ENCODE data around the gene ASB13.

The ASB13 gene

DNA sequence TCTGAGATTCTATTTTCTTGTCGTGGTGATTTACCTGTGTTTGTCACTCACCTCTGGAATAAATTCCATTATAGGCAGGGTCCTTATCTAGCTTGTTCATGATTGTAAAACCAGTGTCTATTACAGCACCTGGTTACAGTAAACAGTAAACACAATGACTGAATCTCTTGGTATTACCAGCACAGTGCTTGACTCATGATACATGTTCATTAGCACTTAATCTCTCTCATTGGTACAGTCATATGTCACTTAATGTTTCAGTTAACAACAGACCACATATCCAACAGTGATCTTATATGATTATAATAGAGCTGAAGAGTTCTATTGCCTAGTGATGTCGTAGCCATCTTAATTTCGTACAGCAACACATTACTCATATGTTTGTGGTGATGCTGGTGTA, 16.7 kb upstream of the ASB13 start:
- H3K4me3 Mint-ChIP-seq, result no peak overlapping the region
- no peak for DNase-seq
- peaks cover 12% of the 10 kb centered on the region for H3K27me3 Mint-ChIP-seq
- no peak overlapping the region for H3K27ac Mint-ChIP-seq
- peaks cover 41% of the 10 kb centered on the region for H3K4me1 Mint-ChIP-seq
- ATAC-seq, result no peak
- H3K9me3 Mint-ChIP-seq, result peaks cover 0 to 9% of the 10 kb centered on the region in 2 donors

GRCh38 chr10:5681930-5682329, 15.5 kb upstream of the ASB13 start:
- DNase-seq (no peak), ATAC-seq (no peak)
- H3K4me1 Mint-ChIP-seq, result peaks cover 31% of the 10 kb centered on the region
- no peak overlapping the region for H3K4me3 Mint-ChIP-seq
- peaks cover 22% of the 10 kb centered on the region for H3K27me3 Mint-ChIP-seq
- H3K27ac Mint-ChIP-seq, result no peak overlapping the region
- H3K9me3 Mint-ChIP-seq, result peaks cover 0 to 9% of the 10 kb centered on the region in 2 donors

GRCh38 chr10:5679606-5680005, 13.2 kb upstream of the ASB13 start:
- Mint-ChIP-seq H3K9me3 (peaks cover under 1 to 9% of the 10 kb centered on the region in 2 donors), H3K4me1 (peaks cover 18% of the 10 kb centered on the region), H3K27ac (no peak overlapping the region), H3K27me3 (peaks cover 28% of the 10 kb centered on the region), H3K4me3 (no peak overlapping the region)
- DNase-seq, result no peak
- no peak for ATAC-seq

DNA sequence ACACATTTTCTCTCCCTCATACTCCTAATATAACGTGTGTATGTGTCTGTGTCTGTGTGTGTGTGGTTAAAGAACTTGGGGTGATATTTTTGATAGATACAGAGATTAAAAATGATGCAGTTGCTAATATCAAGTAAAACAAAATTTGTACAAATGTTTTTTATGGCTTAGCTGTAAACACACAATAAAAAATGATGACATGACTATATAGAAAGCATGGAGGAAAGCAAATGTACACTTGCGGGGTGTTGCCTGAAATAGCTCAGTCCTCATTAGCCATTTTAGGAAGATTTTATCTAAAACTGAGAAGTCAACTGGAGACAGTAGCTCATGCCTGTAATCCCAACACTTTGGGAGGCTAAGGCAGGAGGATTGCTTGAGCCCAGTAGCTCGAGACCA, 12.6 kb upstream of the ASB13 start:
- no peak for ATAC-seq
- Mint-ChIP-seq H3K27ac (no peak overlapping the region), H3K4me1 (peaks cover 13% of the 10 kb centered on the region), H3K9me3 (peaks cover 6 to 9% of the 10 kb centered on the region in 2 donors), H3K4me3 (no peak overlapping the region), H3K27me3 (peaks cover 28% of the 10 kb centered on the region)
- DNase-seq, result no peak

GRCh38 chr10:5678397-5679036, 12.1 kb upstream of the ASB13 start:
- Mint-ChIP-seq H3K9me3 (peaks cover 6 to 9% of the 10 kb centered on the region in 2 donors), H3K4me3 (no peak overlapping the region), H3K4me1 (peaks cover 11% of the 10 kb centered on the region), H3K27ac (peak overlapping the region in 1 of 2 donors; percentile 69), H3K27me3 (peaks cover 28% of the 10 kb centered on the region)
- no peak for ATAC-seq
- DNase-seq, result no peak

DNA sequence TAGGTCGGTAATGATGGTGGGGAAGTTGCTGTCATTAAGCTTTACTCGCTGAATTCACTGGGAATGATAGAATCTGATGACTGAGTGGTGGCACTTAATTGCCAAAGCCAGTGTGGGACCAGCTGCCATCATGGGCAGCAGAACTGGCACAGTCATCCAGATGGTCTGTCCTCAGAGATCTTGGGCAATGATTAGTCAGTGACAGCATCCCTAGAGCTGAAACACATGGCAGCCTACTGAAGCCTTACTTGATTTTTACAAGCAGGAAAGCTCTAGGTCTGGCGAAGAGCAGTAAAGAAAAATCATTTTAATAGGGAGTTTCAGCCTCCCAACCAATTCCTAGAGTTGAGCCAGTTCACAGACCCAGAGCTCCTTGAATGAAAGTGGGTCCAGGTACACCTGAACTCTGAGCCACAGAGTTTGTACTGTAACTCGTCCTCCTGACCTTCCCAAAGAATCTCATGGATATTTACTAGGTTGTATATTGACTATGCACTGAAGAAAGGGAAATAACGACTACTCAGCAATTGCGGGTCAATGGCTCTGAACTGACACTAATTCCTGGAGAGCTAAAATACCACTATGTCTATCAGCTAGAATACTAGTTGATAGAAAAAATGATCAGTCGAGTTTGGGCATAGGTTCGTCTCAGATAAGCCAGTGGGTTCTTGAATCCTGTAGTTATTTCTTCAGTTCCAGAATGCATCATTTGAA, 4.4 kb upstream of the ASB13 start:
- peaks cover 13% of the 10 kb centered on the region for H3K4me1 Mint-ChIP-seq
- no peak for ATAC-seq
- H3K9me3 Mint-ChIP-seq, result peaks cover 5 to 6% of the 10 kb centered on the region in 2 donors
- no peaks in the 10 kb centered on the region for H3K27me3 Mint-ChIP-seq
- no peak overlapping the region for H3K4me3 Mint-ChIP-seq
- DNase-seq, result no peak
- H3K27ac Mint-ChIP-seq, result no peak overlapping the region

DNA sequence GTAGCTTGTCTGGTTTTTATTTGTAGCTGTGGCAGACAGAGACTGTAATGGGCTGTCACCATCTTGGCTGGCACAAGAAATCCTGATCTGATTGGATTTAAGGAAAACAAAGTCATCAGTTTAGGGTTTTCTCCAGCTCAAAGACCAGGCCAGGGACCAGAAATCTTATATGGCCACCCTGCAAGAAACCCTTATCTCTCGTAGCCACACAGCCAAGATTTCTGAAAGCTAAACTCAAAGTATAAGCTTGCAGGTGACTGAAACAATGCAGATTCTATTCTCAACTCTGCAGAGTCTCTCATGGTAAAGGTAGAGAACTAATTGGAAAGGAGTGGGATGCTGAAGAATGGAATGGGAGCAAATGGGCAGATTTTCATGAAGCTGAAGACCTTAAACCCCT, 3.2 kb upstream of the ASB13 start:
- H3K4me3 Mint-ChIP-seq, result no peak overlapping the region
- H3K27ac Mint-ChIP-seq, result no peak overlapping the region
- H3K4me1 Mint-ChIP-seq, result peaks cover 18% of the 10 kb centered on the region
- DNase-seq (no peak), ATAC-seq (no peak)
- peaks cover 5% of the 10 kb centered on the region in 2 donors for H3K9me3 Mint-ChIP-seq
- H3K27me3 Mint-ChIP-seq, result no peaks in the 10 kb centered on the region

- no peak for ATAC-seq
- no peak overlapping the region for H3K4me3 Mint-ChIP-seq
These were observed 2.0 kb upstream of the ASB13 start for GRCh38 chr10:5668429-5668828.

DNA sequence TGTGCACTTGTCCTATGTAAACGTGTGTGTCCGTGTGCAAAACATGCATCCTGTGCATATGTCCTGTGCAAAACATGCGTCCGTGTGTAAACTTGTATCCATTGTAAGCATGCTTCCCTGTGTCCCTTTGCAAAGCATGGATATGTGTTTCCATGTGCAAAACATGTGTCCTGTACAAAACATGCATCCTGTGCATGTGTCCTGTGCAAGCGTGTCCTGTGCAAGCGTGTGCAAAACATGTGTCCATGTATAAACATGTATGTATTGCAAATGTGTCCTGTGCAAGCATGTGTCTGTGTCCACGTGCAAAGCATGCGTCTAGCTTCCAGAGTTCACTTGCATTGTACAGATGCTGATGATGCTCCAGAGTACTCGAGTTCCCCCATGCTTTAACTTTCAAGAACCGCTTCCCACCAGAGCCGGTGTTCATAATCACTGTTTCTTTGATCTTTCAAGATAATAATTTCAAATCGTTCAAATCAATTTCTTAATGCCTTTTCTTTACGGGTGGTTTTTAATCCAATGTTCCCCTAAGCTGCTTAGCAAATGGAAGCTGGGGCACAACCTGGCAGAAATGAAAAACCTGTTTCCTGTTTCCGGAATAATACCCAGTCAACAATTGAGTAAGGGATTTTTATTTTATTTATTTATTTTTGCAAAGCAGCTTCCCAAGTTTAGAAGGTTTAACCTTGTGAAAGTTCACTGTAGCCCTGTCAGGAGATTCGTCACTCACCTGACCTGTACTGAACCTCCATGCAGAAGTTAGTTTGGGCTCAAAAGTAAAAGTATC, 641 bp upstream of the ASB13 start:
- no peaks in the 10 kb centered on the region for H3K27me3 Mint-ChIP-seq
- no peaks in the 10 kb centered on the region for H3K9me3 Mint-ChIP-seq
- ATAC-seq (peak; percentile 27), DNase-seq (no peak)
- peaks cover 25% of the 10 kb centered on the region for H3K4me1 Mint-ChIP-seq
- peak overlapping the region; percentile 88 to 89 for H3K4me3 Mint-ChIP-seq
- peak overlapping the region in 1 of 2 donors; percentile 76 for H3K27ac Mint-ChIP-seq

More at GRCh38 chr10:5668429-5668828, 2.0 kb upstream of the ASB13 start:
- no peaks in the 10 kb centered on the region for H3K27me3 Mint-ChIP-seq
- DNase-seq, result no peak
- no peak overlapping the region for H3K27ac Mint-ChIP-seq
- peaks cover 25% of the 10 kb centered on the region for H3K4me1 Mint-ChIP-seq
- H3K9me3 Mint-ChIP-seq, result peaks cover 0 to 5% of the 10 kb centered on the region in 2 donors

DNA sequence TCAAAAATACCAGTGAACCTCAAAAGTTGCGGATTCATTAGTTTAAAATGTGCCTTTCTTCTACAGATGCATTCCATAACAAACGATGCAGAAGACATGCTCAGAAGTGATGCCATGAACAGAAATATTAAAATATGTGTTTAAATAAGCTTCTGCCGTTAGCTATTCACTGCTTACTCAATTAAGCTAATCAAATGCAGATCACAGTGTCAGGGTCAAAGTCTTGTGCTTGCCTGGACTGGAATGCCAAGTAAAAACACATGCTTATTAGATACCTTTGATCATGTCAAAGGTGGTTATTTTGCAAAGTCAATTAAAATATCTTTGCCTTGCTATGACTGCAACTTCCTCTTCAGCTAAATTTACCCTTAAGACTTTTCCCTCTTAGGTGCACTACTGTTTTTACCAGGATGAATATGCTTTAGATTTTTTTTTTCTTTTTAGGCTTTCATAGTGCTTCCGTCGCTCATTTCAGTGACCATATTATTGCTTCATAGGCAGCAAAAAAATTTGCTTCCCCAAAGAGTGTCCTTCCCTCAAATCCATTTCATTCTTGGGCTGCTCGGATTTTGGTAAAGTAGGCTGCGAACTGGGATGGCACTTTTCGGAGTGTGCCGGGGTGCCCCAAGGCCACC, 905 bp downstream of the ASB13 start:
- Mint-ChIP-seq H3K27me3 (no peaks in the 10 kb centered on the region), H3K27ac (peak overlapping the region in 1 of 2 donors; percentile 23), H3K4me1 (peaks cover 32% of the 10 kb centered on the region), H3K4me3 (peak overlapping the region; percentile 88 to 89), H3K9me3 (no peaks in the 10 kb centered on the region)
- no peak for DNase-seq
- no peak for ATAC-seq

- Mint-ChIP-seq H3K9me3 (no peaks in the 10 kb centered on the region), H3K4me1 (peaks cover 46% of the 10 kb centered on the region), H3K4me3 (no peak overlapping the region), H3K27me3 (no peaks in the 10 kb centered on the region), H3K27ac (no peak overlapping the region)
- no peak for DNase-seq
- ATAC-seq, result no peak
These were observed 2.5 kb downstream of the ASB13 start for GRCh38 chr10:5663692-5664427.

DNA sequence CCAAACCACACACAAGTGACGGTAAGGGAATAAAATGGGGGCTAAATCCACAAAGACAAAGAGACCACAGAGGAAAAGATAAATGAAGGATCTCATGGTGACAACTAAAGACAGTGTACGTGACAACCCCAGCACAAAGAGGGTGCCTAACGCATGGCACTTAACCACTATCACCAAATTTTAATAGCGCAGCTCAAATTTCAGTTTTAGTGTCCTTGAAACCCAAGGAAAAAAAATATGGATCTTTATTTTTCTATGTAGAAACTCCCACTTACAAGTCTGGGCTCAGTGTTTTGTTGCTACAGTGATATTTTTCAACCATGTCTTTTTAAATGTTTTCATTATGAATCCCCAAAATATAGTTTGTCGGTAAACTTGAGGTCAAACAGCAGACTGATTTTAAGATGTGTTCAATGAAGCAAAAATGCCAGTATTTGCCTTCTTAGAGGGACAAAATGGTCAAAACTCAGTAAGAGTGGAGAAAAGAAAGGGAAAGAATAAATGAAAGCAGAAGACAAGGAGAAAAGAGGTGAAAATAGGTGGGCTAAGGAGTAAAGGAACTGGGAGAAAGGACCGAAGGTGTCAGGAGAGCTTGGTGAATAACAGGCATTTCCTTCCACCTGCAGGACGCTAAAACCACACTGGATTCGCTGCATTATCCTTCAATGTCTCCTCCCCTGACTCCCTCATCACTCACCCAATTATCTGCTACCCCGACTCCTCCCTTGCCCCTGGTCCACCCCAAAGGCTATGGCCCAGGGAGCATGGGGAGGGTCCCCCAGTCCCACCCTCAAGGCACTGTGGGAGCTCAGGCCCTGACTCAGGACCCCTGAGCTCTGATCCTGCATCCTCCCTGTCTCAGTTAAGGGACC, 3.5 kb downstream of the ASB13 start:
- Mint-ChIP-seq H3K27me3 (no peaks in the 10 kb centered on the region), H3K4me1 (peaks cover 46% of the 10 kb centered on the region), H3K27ac (peak overlapping the region in 1 of 2 donors; percentile 74), H3K4me3 (no peak overlapping the region), H3K9me3 (no peaks in the 10 kb centered on the region)
- DNase-seq (no peak), ATAC-seq (no peak)

DNA sequence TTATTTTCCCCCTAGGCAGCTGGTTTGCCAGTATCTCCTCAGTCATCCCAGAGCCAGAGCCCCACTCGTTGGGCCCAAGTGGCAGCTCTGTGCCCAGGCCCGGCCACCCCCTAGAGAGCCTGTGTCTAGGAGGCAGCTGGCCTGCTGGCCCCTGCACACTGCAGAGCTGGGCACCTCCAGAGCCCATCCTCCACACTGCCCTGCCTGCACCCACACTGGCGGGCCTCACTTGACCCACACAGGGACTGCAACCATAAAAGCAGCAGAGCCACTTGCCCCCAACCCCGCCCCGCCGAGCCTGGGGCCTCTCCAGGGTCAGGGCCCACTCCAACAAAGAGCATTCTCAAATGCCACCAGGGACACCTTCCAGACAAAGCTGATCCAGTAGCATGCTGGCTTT, 5.4 kb downstream of the ASB13 start:
- ATAC-seq, result no peak

More for the DNA sequence above, 5.4 kb downstream of the ASB13 start:
- no peaks in the 10 kb centered on the region for H3K27me3 Mint-ChIP-seq
- H3K27ac Mint-ChIP-seq, result peak overlapping the region in 1 of 2 donors; percentile 5
- H3K4me1 Mint-ChIP-seq, result peaks cover 53% of the 10 kb centered on the region
- DNase-seq, result no peak
- H3K4me3 Mint-ChIP-seq, result no peak overlapping the region
- no peaks in the 10 kb centered on the region for H3K9me3 Mint-ChIP-seq

Data from stimulated activated naive CD8-positive, alpha-beta T cell treated with anti-CD3 and anti-CD28 coated beads, Interleukin-15, amount 100 ng/mL, for 72 hours (primary cell).